Breast epithelium (tissue), 3 donors: ENCODE measurements around the gene DCLK1.

Source experiments
- POLR2A ChIP-seq: fragments of 450-650 bp; IDR thresholded peaks from one replicate; pipeline ENCODE4 v1.6.1; 2016; ENCODE audit warnings: antibody characterized with exemption, mild to moderate bottlenecking, moderate library complexity
- POLR2AphosphoS5 ChIP-seq, 3 donors: sonication (generic); formaldehyde crosslinking; IDR thresholded peaks; one replicate each; pipeline ENCODE4 v1.6.1; 2017; ENCODE audit warnings: antibody characterized with exemption in 3 of 3
- TF ChIP-seq, protein P1 (sequence below), 3 donors: fragments of 450-650 bp; IDR thresholded peaks; one replicate each; pipeline ENCODE4 v1.5.1; 2016 to 2017; ENCODE audit warnings: antibody characterized with exemption in 3 of 3, mild to moderate bottlenecking in 3 of 3, moderate library complexity in 3 of 3

DNA sequence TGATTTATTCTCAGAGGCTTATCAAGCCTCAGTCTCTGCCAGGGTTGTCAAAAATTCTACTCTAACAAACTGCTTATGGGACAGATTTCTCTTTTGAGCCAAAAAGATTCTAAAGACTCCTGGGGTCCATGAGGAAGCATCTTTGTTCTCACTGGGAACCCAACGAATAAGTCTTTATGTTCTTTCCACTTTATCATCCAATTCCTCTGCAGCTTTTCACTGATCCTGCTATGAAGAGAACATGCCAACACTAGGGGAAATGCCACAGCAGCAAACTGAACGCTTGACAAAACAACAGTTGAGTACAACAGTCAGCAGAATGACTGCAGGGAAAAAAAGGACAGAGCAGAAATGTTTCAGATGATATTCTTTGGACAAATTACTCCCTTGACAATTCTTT is 22.2 kb downstream of the DCLK1 start:
- TF ChIP-seq, protein P1, sequence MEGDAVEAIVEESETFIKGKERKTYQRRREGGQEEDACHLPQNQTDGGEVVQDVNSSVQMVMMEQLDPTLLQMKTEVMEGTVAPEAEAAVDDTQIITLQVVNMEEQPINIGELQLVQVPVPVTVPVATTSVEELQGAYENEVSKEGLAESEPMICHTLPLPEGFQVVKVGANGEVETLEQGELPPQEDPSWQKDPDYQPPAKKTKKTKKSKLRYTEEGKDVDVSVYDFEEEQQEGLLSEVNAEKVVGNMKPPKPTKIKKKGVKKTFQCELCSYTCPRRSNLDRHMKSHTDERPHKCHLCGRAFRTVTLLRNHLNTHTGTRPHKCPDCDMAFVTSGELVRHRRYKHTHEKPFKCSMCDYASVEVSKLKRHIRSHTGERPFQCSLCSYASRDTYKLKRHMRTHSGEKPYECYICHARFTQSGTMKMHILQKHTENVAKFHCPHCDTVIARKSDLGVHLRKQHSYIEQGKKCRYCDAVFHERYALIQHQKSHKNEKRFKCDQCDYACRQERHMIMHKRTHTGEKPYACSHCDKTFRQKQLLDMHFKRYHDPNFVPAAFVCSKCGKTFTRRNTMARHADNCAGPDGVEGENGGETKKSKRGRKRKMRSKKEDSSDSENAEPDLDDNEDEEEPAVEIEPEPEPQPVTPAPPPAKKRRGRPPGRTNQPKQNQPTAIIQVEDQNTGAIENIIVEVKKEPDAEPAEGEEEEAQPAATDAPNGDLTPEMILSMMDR (IDR thresholded peaks at IDR 0.05), result no peak
- TF ChIP-seq POLR2AphosphoS5 (IDR thresholded peaks at IDR 0.05) (no peak), POLR2A (no peak)
